ENCODE data around the gene ARHGEF10L.

Gene ARHGEF10L

DNA sequence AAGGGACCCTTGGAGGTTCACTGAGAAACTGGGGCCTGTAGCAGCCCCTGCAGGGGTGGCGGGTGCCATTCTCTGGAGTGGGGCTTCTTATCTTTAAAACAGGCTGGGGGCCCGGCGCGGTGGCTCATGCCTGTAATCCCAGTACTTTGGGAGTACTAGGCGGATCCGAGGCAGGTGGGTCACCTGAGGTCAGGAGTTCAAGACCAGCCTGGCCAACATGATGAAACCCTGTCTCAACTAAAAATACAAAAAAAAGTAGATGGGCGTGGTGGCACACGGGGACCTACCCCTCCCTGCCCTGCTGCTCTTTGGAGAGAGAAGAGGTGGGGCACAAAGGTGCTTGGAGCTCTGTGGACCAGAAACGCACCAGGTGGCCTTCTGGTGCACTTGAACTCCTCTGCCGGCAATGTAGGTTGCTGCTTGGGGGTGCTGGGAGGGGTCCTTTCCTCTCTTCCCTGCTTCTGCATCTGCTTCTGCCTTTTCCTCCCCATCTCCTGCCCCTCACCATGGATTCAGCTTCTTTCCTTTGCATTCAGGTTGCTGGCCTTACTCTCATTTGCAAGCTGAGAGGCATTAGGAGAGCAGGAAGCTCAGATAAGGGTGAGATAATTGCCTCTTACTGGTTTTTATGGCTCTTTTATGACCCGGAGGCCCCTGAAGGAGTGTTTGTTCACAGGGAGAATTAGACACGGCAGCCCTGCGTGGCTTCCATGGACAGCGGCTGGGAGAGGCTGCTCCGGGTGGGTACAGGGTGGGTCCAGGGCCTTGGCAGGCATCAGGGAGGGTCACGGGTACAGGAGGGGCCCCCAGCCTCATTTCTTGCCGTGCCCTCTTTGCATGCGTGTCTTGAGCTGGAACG is 57.4 kb downstream of the ARHGEF10L start:
- TF ChIP-seq, protein P1, sequence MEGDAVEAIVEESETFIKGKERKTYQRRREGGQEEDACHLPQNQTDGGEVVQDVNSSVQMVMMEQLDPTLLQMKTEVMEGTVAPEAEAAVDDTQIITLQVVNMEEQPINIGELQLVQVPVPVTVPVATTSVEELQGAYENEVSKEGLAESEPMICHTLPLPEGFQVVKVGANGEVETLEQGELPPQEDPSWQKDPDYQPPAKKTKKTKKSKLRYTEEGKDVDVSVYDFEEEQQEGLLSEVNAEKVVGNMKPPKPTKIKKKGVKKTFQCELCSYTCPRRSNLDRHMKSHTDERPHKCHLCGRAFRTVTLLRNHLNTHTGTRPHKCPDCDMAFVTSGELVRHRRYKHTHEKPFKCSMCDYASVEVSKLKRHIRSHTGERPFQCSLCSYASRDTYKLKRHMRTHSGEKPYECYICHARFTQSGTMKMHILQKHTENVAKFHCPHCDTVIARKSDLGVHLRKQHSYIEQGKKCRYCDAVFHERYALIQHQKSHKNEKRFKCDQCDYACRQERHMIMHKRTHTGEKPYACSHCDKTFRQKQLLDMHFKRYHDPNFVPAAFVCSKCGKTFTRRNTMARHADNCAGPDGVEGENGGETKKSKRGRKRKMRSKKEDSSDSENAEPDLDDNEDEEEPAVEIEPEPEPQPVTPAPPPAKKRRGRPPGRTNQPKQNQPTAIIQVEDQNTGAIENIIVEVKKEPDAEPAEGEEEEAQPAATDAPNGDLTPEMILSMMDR (IDR thresholded peaks at IDR 0.05), result no peak
- no peaks in the 10 kb centered on the region for H3K9me3 ChIP-seq
- no peaks in the 10 kb centered on the region for H3K27me3 ChIP-seq
- H3K4me1 ChIP-seq (ENCODE audit: control insufficient read depth in 1 of 2, insufficient read depth in 1 of 2, low read depth in 1 of 2, low read length in 1 of 2), result peaks cover 21 to 29% of the 10 kb centered on the region in 2 experiments
- no peaks in the 10 kb centered on the region for H3K36me3 ChIP-seq
- no peak overlapping the region for H3K27ac ChIP-seq
- H3K4me3 ChIP-seq (ENCODE audit: low read depth in 1 of 2, low read length in 1 of 2), result no peak overlapping the region

DNA sequence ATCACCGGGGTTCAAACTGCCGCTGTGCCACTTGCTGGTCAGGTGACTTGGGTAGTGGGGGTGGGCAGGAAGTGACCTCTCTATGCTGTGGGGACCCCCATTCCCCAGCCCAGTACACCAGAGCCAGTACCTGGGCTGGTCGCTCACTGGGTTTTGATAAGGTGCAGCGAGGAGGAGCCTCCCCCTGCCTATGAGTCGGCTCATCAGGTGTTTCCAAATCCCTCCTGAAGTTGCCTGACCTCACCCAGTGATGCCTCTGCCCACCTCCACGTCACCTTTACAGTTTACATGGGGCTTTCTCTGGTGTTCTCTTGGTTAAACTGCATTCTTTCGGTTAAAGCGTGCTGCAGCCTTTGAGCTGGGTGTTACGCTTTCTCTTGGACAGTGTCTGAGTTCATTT is 58.2 kb downstream of the ARHGEF10L start:
- Histone ChIP-seq H3K36me3 (no peaks in the 10 kb centered on the region), H3K27ac (no peak overlapping the region), H3K27me3 (peaks cover 4% of the 10 kb centered on the region), H3K4me3 (ENCODE audit: low read depth in 1 of 2, low read length in 1 of 2) (no peak overlapping the region), H3K9me3 (no peaks in the 10 kb centered on the region), H3K4me1 (ENCODE audit: control insufficient read depth in 1 of 2, insufficient read depth in 1 of 2, low read depth in 1 of 2, low read length in 1 of 2) (peaks cover 21 to 29% of the 10 kb centered on the region in 2 experiments)
- TF ChIP-seq, protein P1 (IDR thresholded peaks at IDR 0.05), result no peak

DNA sequence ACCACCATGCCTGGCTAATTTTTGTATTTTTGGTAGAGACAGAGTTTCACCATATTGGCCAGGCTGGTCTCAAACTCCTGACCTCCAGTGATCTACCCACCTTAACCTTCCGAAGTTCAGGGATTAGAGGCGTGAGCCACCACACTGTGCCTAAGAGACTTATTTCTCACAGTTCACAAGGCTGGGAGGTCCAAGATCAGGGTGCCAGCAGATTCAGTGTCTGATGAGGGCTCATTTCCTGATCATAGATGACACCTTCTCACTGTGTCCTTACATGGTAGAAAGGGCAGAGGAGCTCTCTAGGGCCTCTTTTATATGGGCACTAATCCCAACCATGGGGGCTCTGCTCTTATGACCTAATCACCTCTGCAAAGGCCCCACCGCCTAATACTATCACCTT is 58.8 kb downstream of the ARHGEF10L start:
- H3K9me3 ChIP-seq, result no peaks in the 10 kb centered on the region

DNA sequence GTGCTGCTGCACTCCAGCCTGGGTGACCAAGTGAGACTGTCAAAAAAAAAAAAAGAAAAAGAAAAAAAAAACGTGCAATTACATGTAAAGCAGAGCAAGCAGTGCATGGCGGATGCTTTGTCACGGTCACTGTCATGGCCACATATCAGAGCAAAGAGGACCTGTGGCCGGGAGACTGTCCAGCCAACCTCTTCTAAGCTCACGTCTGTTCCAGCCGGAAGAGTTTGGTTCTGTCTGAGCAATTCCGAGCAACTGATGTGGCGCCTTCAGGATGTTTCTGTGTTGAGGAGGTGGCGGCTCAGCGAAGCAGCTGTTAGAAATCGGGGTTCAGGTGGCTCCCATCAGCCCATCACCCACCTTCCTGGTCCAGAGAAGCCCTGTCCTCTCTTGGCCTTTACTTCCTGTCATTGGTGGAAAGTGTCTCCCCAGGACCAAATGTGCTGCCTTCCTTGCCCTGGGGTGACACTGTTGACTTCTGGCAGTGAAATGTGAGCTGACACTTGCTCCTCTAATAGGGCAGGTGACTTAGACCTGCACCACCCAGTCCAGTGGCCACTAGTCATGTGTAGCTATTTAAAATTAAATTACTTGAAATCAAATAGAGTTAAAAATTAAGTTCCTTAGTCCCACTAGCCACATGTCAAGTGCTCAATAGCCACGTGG is 59.9 kb downstream of the ARHGEF10L start:
- Histone ChIP-seq H3K4me1 (ENCODE audit: control insufficient read depth in 1 of 2, insufficient read depth in 1 of 2, low read depth in 1 of 2, low read length in 1 of 2) (peaks cover 13 to 14% of the 10 kb centered on the region in 2 experiments), H3K4me3 (ENCODE audit: low read depth in 1 of 2, low read length in 1 of 2) (no peak overlapping the region), H3K9me3 (no peaks in the 10 kb centered on the region), H3K36me3 (no peaks in the 10 kb centered on the region), H3K27me3 (peaks cover 22% of the 10 kb centered on the region), H3K27ac (no peak overlapping the region)
- TF ChIP-seq, protein P1 (IDR thresholded peaks at IDR 0.05), result no peak

More for the DNA sequence above, 58.8 kb downstream of the ARHGEF10L start:
- peaks cover 21 to 26% of the 10 kb centered on the region in 2 experiments for H3K4me1 ChIP-seq (ENCODE audit: control insufficient read depth in 1 of 2, insufficient read depth in 1 of 2, low read depth in 1 of 2, low read length in 1 of 2)
- TF ChIP-seq, protein P1 (IDR thresholded peaks at IDR 0.05), result no peak
- peaks cover 10% of the 10 kb centered on the region for H3K27me3 ChIP-seq
- H3K36me3 ChIP-seq, result no peaks in the 10 kb centered on the region
- H3K4me3 ChIP-seq (ENCODE audit: low read depth in 1 of 2, low read length in 1 of 2), result no peak overlapping the region
- no peak overlapping the region for H3K27ac ChIP-seq

DNA sequence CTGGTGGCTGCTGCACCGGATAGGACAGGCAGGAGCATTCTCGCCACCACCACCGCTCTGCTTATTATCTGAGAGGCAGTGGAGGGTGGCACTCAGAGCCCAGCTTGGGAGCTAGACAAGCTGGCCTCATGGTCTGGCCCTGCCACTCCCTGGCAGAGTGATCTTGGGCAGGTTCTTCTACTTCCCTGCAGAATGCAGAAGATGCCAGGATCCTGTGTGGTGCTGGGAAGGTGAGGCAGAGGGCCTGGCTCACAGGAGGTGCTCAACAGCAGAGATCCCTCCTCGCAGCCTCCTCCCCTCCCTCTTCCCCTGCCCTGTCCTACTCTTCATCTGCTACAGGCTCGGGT is 60.4 kb downstream of the ARHGEF10L start:
- Histone ChIP-seq H3K4me3 (ENCODE audit: low read depth in 1 of 2, low read length in 1 of 2) (no peak overlapping the region), H3K27ac (no peak overlapping the region), H3K27me3 (peaks cover 25% of the 10 kb centered on the region), H3K4me1 (ENCODE audit: control insufficient read depth in 1 of 2, insufficient read depth in 1 of 2, low read depth in 1 of 2, low read length in 1 of 2) (peaks cover 8 to 9% of the 10 kb centered on the region in 2 experiments), H3K9me3 (no peaks in the 10 kb centered on the region), H3K36me3 (no peaks in the 10 kb centered on the region)
- TF ChIP-seq, protein P1 (IDR thresholded peaks at IDR 0.05), result no peak
